ENCODE results near the gene VAMP5.

The VAMP5 gene

GRCh38 chr2:85631316-85631715 is 47.1 kb downstream of the VAMP5 start:
- Histone ChIP-seq H3K18ac (ENCODE audit: low read depth in 1 of 2, low read length in 2 of 2) (no peak overlapping the region), H4K8ac (ENCODE audit: low read length) (no peak overlapping the region)

DNA sequence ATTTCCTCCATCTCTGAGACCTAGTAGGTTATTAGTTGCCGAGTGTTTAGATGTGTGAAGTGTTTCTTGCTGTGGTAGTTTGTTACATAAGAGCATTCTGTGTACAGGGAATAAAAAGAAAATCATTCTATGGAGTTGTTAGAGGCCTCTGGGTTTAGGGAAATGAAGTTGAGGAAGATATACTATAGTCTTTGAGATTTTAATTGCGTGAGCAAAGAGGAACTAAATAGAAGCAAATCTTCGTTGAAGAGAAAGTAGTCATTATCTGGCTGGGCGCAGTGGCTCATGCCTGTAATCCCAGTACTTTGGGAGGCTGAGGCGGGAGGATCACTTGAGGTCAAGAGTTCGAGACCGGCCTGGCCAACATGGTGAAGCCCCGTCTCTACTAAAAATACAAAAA is 50.8 kb downstream of the VAMP5 start:
- H3K4ac ChIP-seq (ENCODE audit: low read depth in 1 of 2, low read length in 2 of 2): no peak overlapping the region
- H3K9ac ChIP-seq (ENCODE audit: low read length): peak overlapping the region; percentile 9
- H4K91ac ChIP-seq (ENCODE audit: low read length): no peak overlapping the region
- H2AFZ ChIP-seq (ENCODE audit: low read depth, low read length): no peak overlapping the region
- WGBS: 98% methylated on average over 8 of the region's 8 CpGs
- H2AK5ac ChIP-seq (ENCODE audit: low read length, severe bottlenecking): no peak overlapping the region
- no peak overlapping the region for H3K27ac ChIP-seq (ENCODE audit: low read length, poor library complexity, severe bottlenecking)
- no peaks in the 10 kb centered on the region for H3K27me3 ChIP-seq (ENCODE audit: control insufficient read depth in 1 of 2, insufficient read depth in 1 of 2, low read length in 2 of 2)
- DNase-seq: no peak
- H3K14ac ChIP-seq (ENCODE audit: low read length in 2 of 2): no peak overlapping the region
- peaks cover 68 to 89% of the 10 kb centered on the region in 2 experiments for H3K36me3 ChIP-seq (ENCODE audit: control insufficient read depth in 1 of 2, insufficient read depth in 2 of 2, low read depth in 1 of 2, low read length in 2 of 2)
- H2BK120ac ChIP-seq (ENCODE audit: low read depth, low read length): no peak overlapping the region
- H3K79me1 ChIP-seq (replicated peaks; ENCODE audit: low read length, poor library complexity, severe bottlenecking): peaks cover 22% of the 10 kb centered on the region
- H4K8ac ChIP-seq (ENCODE audit: low read length): no peak overlapping the region
- no peak overlapping the region for H3K4me2 ChIP-seq (ENCODE audit: low read length, poor library complexity, severe bottlenecking)
- H3K4me3 ChIP-seq (ENCODE audit: insufficient read depth in 1 of 2, low read depth in 1 of 2, low read length in 2 of 2): no peak overlapping the region
- no peak overlapping the region for H2BK15ac ChIP-seq (ENCODE audit: low read depth, poor library complexity, severe bottlenecking)
- H2BK5ac ChIP-seq (ENCODE audit: low read depth, low read length, poor library complexity, severe bottlenecking): no peak overlapping the region
- no peak overlapping the region for H2BK12ac ChIP-seq (ENCODE audit: low read length in 2 of 2)
- no peaks in the 10 kb centered on the region for H3K4me1 ChIP-seq (ENCODE audit: control insufficient read depth, insufficient read depth, low read depth, low read length)
- H3K18ac ChIP-seq (ENCODE audit: low read depth in 1 of 2, low read length in 2 of 2): no peak overlapping the region
- H3K9me3 ChIP-seq (ENCODE audit: control insufficient read depth, low read length): no peaks in the 10 kb centered on the region
- H3K23ac ChIP-seq (ENCODE audit: low read length in 2 of 2): no peak overlapping the region

More at GRCh38 chr2:85631316-85631715, 47.1 kb downstream of the VAMP5 start:
- no peak for DNase-seq
- H3K27ac ChIP-seq (ENCODE audit: low read length, poor library complexity, severe bottlenecking): no peak overlapping the region
- H3K23ac ChIP-seq (ENCODE audit: low read length in 2 of 2): no peak overlapping the region
- H3K27me3 ChIP-seq (ENCODE audit: control insufficient read depth in 1 of 2, insufficient read depth in 1 of 2, low read length in 2 of 2): no peaks in the 10 kb centered on the region
- no peak overlapping the region for H3K4me3 ChIP-seq (ENCODE audit: insufficient read depth in 1 of 2, low read depth in 1 of 2, low read length in 2 of 2)
- H4K91ac ChIP-seq (ENCODE audit: low read length): no peak overlapping the region
- WGBS: 87% methylated on average over 3 of the region's 3 CpGs
- no peaks in the 10 kb centered on the region for H3K4me1 ChIP-seq (ENCODE audit: control insufficient read depth, insufficient read depth, low read depth, low read length)
- H3K4me2 ChIP-seq (ENCODE audit: low read length, poor library complexity, severe bottlenecking): no peak overlapping the region
- H2BK12ac ChIP-seq (ENCODE audit: low read length in 2 of 2): no peak overlapping the region
- H3K9me3 ChIP-seq (ENCODE audit: control insufficient read depth, low read length): no peaks in the 10 kb centered on the region
- H3K36me3 ChIP-seq (ENCODE audit: control insufficient read depth in 1 of 2, insufficient read depth in 2 of 2, low read depth in 1 of 2, low read length in 2 of 2): peaks cover 57 to 88% of the 10 kb centered on the region in 2 experiments
- H2BK5ac ChIP-seq (ENCODE audit: low read depth, low read length, poor library complexity, severe bottlenecking): no peak overlapping the region
- no peak overlapping the region for H3K9ac ChIP-seq (ENCODE audit: low read length)
- H2BK120ac ChIP-seq (ENCODE audit: low read depth, low read length): no peak overlapping the region
- no peak overlapping the region for H3K4ac ChIP-seq (ENCODE audit: low read depth in 1 of 2, low read length in 2 of 2)
- H2AFZ ChIP-seq (ENCODE audit: low read depth, low read length): no peak overlapping the region
- peaks cover 15% of the 10 kb centered on the region for H3K79me1 ChIP-seq (replicated peaks; ENCODE audit: low read length, poor library complexity, severe bottlenecking)
- H2BK15ac ChIP-seq (ENCODE audit: low read depth, poor library complexity, severe bottlenecking): no peak overlapping the region
- H2AK5ac ChIP-seq (ENCODE audit: low read length, severe bottlenecking): no peak overlapping the region
- no peak overlapping the region for H3K14ac ChIP-seq (ENCODE audit: low read length in 2 of 2)

GRCh38 chr2:85635636-85636035 is 51.4 kb downstream of the VAMP5 start:
- Histone ChIP-seq H2AFZ (ENCODE audit: low read depth, low read length) (no peak overlapping the region), H2BK120ac (ENCODE audit: low read depth, low read length) (no peak overlapping the region), H2AK5ac (ENCODE audit: low read length, severe bottlenecking) (no peak overlapping the region), H3K4me1 (ENCODE audit: control insufficient read depth, insufficient read depth, low read depth, low read length) (no peaks in the 10 kb centered on the region), H3K9ac (ENCODE audit: low read length) (peak overlapping the region; percentile 15), H2BK12ac (ENCODE audit: low read length in 2 of 2) (no peak overlapping the region), H3K9me3 (ENCODE audit: control insufficient read depth, low read length) (no peaks in the 10 kb centered on the region), H3K36me3 (ENCODE audit: control insufficient read depth in 1 of 2, insufficient read depth in 2 of 2, low read depth in 1 of 2, low read length in 2 of 2) (peaks cover 68 to 88% of the 10 kb centered on the region in 2 experiments), H3K27me3 (ENCODE audit: control insufficient read depth in 1 of 2, insufficient read depth in 1 of 2, low read length in 2 of 2) (no peaks in the 10 kb centered on the region), H3K4me3 (ENCODE audit: insufficient read depth in 1 of 2, low read depth in 1 of 2, low read length in 2 of 2) (no peak overlapping the region), H3K14ac (ENCODE audit: low read length in 2 of 2) (no peak overlapping the region), H3K27ac (ENCODE audit: low read length, poor library complexity, severe bottlenecking) (no peak overlapping the region), H2BK15ac (ENCODE audit: low read depth, poor library complexity, severe bottlenecking) (no peak overlapping the region), H3K18ac (ENCODE audit: low read depth in 1 of 2, low read length in 2 of 2) (no peak overlapping the region), H3K4me2 (ENCODE audit: low read length, poor library complexity, severe bottlenecking) (no peak overlapping the region), H2BK5ac (ENCODE audit: low read depth, low read length, poor library complexity, severe bottlenecking) (no peak overlapping the region), H3K79me1 (replicated peaks; ENCODE audit: low read length, poor library complexity, severe bottlenecking) (peaks cover 19% of the 10 kb centered on the region), H4K8ac (ENCODE audit: low read length) (no peak overlapping the region), H4K91ac (ENCODE audit: low read length) (no peak overlapping the region), H3K4ac (ENCODE audit: low read depth in 1 of 2, low read length in 2 of 2) (no peak overlapping the region), H3K23ac (ENCODE audit: low read length in 2 of 2) (no peak overlapping the region)
- 72% methylated on average over 3 of the region's 4 CpGs for WGBS
- no peak for DNase-seq

DNA sequence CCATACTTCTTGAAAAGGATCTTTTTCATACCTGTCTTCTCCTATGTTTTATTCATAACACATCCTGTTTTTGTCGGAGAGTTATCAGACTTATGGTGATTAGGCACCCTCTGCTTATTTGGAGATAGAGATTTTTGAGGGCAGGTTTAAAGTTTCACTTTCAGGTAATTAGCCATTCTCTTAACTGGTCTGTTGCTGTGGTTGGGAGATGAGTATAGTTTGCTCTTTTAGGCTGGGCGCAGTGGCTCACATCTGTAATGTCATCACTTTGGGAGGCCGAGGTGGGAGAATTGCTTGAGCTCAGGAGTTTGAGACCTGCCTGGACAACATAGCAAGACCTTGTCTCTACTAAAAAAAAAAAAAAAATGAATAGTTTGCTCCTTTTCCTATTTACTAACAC is 58.5 kb downstream of the VAMP5 start:
- Histone ChIP-seq H2BK120ac (ENCODE audit: low read depth, low read length) (no peak overlapping the region), H2BK15ac (ENCODE audit: low read depth, poor library complexity, severe bottlenecking) (no peak overlapping the region), H3K27ac (ENCODE audit: low read length, poor library complexity, severe bottlenecking) (no peak overlapping the region), H2BK12ac (ENCODE audit: low read length in 2 of 2) (no peak overlapping the region), H4K8ac (ENCODE audit: low read length) (no peak overlapping the region), H3K79me1 (replicated peaks; ENCODE audit: low read length, poor library complexity, severe bottlenecking) (peaks cover 29% of the 10 kb centered on the region), H3K9me3 (ENCODE audit: control insufficient read depth, low read length) (no peaks in the 10 kb centered on the region), H3K14ac (ENCODE audit: low read length in 2 of 2) (no peak overlapping the region), H4K91ac (ENCODE audit: low read length) (no peak overlapping the region), H3K23ac (ENCODE audit: low read length in 2 of 2) (no peak overlapping the region), H3K4ac (ENCODE audit: low read depth in 1 of 2, low read length in 2 of 2) (no peak overlapping the region), H2AK5ac (ENCODE audit: low read length, severe bottlenecking) (no peak overlapping the region), H3K27me3 (ENCODE audit: control insufficient read depth in 1 of 2, insufficient read depth in 1 of 2, low read length in 2 of 2) (no peaks in the 10 kb centered on the region), H3K18ac (ENCODE audit: low read depth in 1 of 2, low read length in 2 of 2) (no peak overlapping the region), H3K4me1 (ENCODE audit: control insufficient read depth, insufficient read depth, low read depth, low read length) (no peaks in the 10 kb centered on the region), H2AFZ (ENCODE audit: low read depth, low read length) (no peak overlapping the region), H3K4me3 (ENCODE audit: insufficient read depth in 1 of 2, low read depth in 1 of 2, low read length in 2 of 2) (no peak overlapping the region), H3K36me3 (ENCODE audit: control insufficient read depth in 1 of 2, insufficient read depth in 2 of 2, low read depth in 1 of 2, low read length in 2 of 2) (peaks cover 58 to 97% of the 10 kb centered on the region in 2 experiments), H2BK5ac (ENCODE audit: low read depth, low read length, poor library complexity, severe bottlenecking) (no peak overlapping the region), H3K4me2 (ENCODE audit: low read length, poor library complexity, severe bottlenecking) (no peak overlapping the region), H3K9ac (ENCODE audit: low read length) (no peak overlapping the region)
- WGBS: 100% methylated on average over 2 of the region's 3 CpGs
- DNase-seq: no peak
